Adrenal gland (tissue), 12 donors: ENCODE data around the gene TCF7L1. TPM values are rescaled to one million over a fixed set of nuclear protein-coding genes. Genes with fewer than 3 reads are reported as not detected.

Experiments used
- DNase-seq, 7 donors: peaks; one replicate each; pipeline ENCODE4 v3.0.0-alpha.2; 2019 to 2020
- H3K27ac ChIP-seq, 5 donors: fragments of 200-600 bp; sonication (generic) in 4 of 5; 1 replicate in 3 of 5; 2 replicates in 2 of 5; pipeline versions ENCODE4 v1.5.1 to v1.8.0; 2016 to 2020; ENCODE audit warnings: mild to moderate bottlenecking in 1 of 5
- H3K27me3 ChIP-seq: fragments of 200-600 bp; 2 replicates; pipeline ENCODE4 v1.8.0; 2021
- H3K36me3 ChIP-seq, 2 donors: fragments of 200-600 bp; replicated peaks in 1 of 2; 1 replicate in 1 of 2; 2 replicates in 1 of 2; pipeline versions ENCODE4 v1.5.1 to v1.8.0; 2018 to 2022
- H3K4me1 ChIP-seq, 2 donors: fragments of 200-600 bp; replicated peaks in 1 of 2; 1 replicate in 1 of 2; 2 replicates in 1 of 2; pipeline versions ENCODE4 v1.5.1 to v1.8.0; 2018 to 2021
- H3K4me3 ChIP-seq, 4 donors: fragments of 200-600 bp; sonication (generic) in 3 of 4; one replicate each; pipeline ENCODE4 v1.5.1; 2016 to 2018
- H3K9me3 ChIP-seq, 3 donors: fragments of 200-600 bp; sonication (generic) in 1 of 3; replicated peaks in 1 of 3; 1 replicate in 2 of 3; 2 replicates in 1 of 3; pipeline versions ENCODE4 v1.5.1 to v1.8.0; 2016 to 2021
- POLR2A ChIP-seq, 2 donors: fragments of 450-650 bp; IDR thresholded peaks; one replicate each; pipeline ENCODE4 v1.6.1; 2017; ENCODE audit warnings: antibody characterized with exemption in 2 of 2, mild to moderate bottlenecking in 2 of 2, moderate library complexity in 1 of 2
- WGBS, 4 donors: extraction: QIAGEN DNeasy Blood & Tissue Kit in 2 of 4; methylation state at CpG; one replicate each; pipeline versions ENCODE4 v1.1.5 to v1.1.7; 2013 to 2017; 5-methylcytosine and 5-hydroxymethylcytosine counted together
- intact Hi-C, 2 donors: fragments of 100-400 bp; cut with DNase I; formaldehyde crosslinking; loops; one replicate each; pipeline versions ENCODE4 v1.14.1 to v1.15.0; 2022 to 2023
- polyA plus RNA-seq, 3 donors: library from polyadenylated mRNA; stranded (reverse); fragments of 200-250 nt in 2 of 3; fragments of 350-450 nt in 1 of 3; fragmentation: Illumina TruSeq in 1 of 3; extraction: RNeasy Lipid Tissue Mini Kit (QIAGEN cat#74804) in 1 of 3; gene quantifications; one replicate each; pipeline ENCODE4 v1.2.3, GENCODE V29; 2013 to 2014
- total RNA-seq, 9 donors: library from RNA; depleted of rRNA in 4 of 9; stranded (reverse); fragments of >200 nt in 4 of 9; fragments of 120-200 nt in 1 of 9; fragmentation: NEBNext Ultra II Directional in 1 of 9; extraction: Animal tissue kit (Norgen Biotek cat#: 25700) in 1 of 9; gene quantifications; one replicate each; pipeline versions ENCODE4 v1.1.0 to v1.2.4, GENCODE V29; 2013 to 2023
- TF ChIP-seq, protein P1 (sequence below), 6 experiments: fragments of 450-650 bp in 4 of 6; fragments of 200-600 bp in 2 of 6; sonication (generic) in 1 of 6; IDR thresholded peaks; 1 replicate in 5 of 6; 2 replicates in 1 of 6; pipeline versions ENCODE4 v1.5.1 to v1.8.0; 2016 to 2021; ENCODE audit warnings: antibody characterized with exemption in 6 of 6, mild to moderate bottlenecking in 2 of 6, moderate library complexity in 1 of 6
- donor health status: healthy with polysubstance abuse.
- donor health status: Bipolar disorder and iron deficiency.
- donor health status: DM: yes; HTN: yes; CAD: no.
- donor health status: DM: no; HTN: no; CAD: no.
- donor health status: DM: no; HTN: no; CAD: no.
- donor health status: DM: yes; HTN: yes; CAD: no.

Gene TCF7L1
- total and polyA plus RNA-seq, 12 donors = 0.36 to 8.9 (median 3.2) TPM

DNA sequence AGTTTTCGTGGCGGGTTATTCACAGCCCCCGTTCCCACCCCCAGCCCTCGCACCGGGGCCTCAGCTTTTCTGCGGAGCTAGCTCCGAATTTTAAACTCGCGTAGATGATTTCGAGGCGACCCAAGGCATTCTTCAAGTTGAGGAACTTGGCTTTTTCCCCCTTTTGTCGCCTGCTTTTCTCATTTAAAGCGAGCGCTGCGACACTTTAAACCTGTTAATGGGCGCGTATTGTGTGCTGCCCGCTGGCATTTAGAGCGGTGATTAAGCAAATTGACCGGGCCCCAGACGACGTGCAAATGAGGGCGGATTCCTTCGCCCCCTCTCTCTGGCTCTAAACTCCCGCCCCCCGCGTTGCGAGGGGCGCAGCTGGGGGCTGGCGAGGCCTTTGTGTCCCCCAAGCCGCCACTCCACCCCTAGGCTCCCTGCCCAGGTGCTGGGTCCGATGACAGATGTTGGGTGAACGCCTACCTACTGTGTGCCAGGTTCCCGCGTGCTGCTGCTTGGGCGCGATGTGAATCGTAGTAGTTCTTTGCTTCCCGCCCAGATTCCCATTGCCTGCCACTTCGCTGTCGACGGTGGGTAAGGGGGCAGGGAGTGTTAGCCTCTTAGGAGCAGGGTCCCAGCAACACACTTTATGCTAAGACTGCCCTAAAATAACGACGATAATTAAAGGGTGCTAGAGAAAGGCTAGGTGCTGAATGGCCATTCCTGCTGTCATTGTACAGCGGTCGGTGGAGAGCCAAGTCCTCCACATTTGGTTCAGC is 1.9 kb downstream of the TCF7L1 start:
- H3K4me1 ChIP-seq = peaks cover 3 to 8% of the 10 kb centered on the region in 2 donors
- intact Hi-C loops = loop anchor here (5.0 kb wide), 2 partner anchors 147 to 152 kb away; no protein-coding TSS in a partner anchor

DNA sequence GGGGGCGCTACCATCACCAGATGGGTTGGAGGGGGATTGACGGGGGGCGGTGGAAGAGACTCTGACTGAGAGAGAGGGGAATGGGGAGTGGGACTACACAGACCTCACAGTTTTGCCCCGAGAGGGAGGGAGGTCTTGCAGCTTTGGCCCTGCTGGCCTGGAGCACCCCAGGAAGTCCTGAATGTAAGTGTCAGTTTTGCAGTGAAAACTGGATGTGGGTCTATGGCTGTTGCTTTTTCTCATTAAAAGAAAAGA is 2.4 kb downstream of the TCF7L1 start:
- Histone ChIP-seq H3K27me3 (no peaks in the 10 kb centered on the region), H3K27ac (no peak overlapping the region), H3K9me3 (no peaks in the 10 kb centered on the region), H3K4me3 (no peak overlapping the region), H3K36me3 (no peaks in the 10 kb centered on the region), H3K4me1 (peaks cover 3 to 8% of the 10 kb centered on the region in 2 donors)
- 71 to 97% (median 77%) methylated on average over 4 of the region's 4 CpGs for WGBS, 4 donors
- intact Hi-C loops = no loop called here
- TF ChIP-seq, protein P1, sequence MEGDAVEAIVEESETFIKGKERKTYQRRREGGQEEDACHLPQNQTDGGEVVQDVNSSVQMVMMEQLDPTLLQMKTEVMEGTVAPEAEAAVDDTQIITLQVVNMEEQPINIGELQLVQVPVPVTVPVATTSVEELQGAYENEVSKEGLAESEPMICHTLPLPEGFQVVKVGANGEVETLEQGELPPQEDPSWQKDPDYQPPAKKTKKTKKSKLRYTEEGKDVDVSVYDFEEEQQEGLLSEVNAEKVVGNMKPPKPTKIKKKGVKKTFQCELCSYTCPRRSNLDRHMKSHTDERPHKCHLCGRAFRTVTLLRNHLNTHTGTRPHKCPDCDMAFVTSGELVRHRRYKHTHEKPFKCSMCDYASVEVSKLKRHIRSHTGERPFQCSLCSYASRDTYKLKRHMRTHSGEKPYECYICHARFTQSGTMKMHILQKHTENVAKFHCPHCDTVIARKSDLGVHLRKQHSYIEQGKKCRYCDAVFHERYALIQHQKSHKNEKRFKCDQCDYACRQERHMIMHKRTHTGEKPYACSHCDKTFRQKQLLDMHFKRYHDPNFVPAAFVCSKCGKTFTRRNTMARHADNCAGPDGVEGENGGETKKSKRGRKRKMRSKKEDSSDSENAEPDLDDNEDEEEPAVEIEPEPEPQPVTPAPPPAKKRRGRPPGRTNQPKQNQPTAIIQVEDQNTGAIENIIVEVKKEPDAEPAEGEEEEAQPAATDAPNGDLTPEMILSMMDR (IDR thresholded peaks at IDR 0.05) = no peak
- no peak for TF ChIP-seq POLR2A (IDR thresholded peaks at IDR 0.05)
- DNase-seq = no peak

More for the DNA sequence above, 1.9 kb downstream of the TCF7L1 start:
- no peak overlapping the region for H3K27ac ChIP-seq
- no peak for DNase-seq
- H3K27me3 ChIP-seq = no peaks in the 10 kb centered on the region
- TF ChIP-seq POLR2A (IDR thresholded peaks at IDR 0.05) = no peak
- TF ChIP-seq, protein P1 (IDR thresholded peaks at IDR 0.05) = no peak
- peak overlapping the region in 2 of 4 donors; percentile 40 to 78 for H3K4me3 ChIP-seq
- H3K36me3 ChIP-seq = no peaks in the 10 kb centered on the region
- no peaks in the 10 kb centered on the region for H3K9me3 ChIP-seq
- WGBS, 4 donors = 44 to 52% (median 47%) methylated on average over 23 to 46 of the region's 46 CpGs

DNA sequence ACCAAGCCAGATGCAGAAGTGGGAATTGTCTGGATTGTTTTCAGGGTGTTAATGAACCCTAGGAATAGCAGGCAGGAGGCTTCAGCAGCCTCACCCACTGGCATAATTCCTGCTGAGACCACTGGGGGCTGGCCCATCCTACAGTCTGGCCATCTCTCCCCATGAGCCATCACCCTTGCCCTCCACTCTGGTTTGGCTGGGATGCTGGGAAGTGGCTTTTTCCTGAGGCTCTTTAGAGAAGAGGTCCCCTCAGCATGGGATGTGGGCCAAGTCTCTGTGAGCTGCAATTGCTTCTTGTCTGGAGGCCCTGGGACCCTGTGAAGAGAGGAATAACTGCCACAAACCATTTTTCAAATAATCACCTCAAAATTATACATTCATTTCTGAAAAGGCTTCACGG is 4.0 kb downstream of the TCF7L1 start:
- Histone ChIP-seq H3K4me3 (no peak overlapping the region), H3K9me3 (no peaks in the 10 kb centered on the region), H3K27ac (no peak overlapping the region), H3K27me3 (no peaks in the 10 kb centered on the region), H3K4me1 (peaks cover 3 to 8% of the 10 kb centered on the region in 2 donors), H3K36me3 (no peaks in the 10 kb centered on the region)
- intact Hi-C loops = no loop called here
- 76 to 93% (median 83%) methylated on average over 1 of the region's 1 CpG for WGBS, 4 donors
- DNase-seq = no peak
- TF ChIP-seq, protein P1 (IDR thresholded peaks at IDR 0.05) = no peak
- TF ChIP-seq POLR2A (IDR thresholded peaks at IDR 0.05) = no peak

DNA sequence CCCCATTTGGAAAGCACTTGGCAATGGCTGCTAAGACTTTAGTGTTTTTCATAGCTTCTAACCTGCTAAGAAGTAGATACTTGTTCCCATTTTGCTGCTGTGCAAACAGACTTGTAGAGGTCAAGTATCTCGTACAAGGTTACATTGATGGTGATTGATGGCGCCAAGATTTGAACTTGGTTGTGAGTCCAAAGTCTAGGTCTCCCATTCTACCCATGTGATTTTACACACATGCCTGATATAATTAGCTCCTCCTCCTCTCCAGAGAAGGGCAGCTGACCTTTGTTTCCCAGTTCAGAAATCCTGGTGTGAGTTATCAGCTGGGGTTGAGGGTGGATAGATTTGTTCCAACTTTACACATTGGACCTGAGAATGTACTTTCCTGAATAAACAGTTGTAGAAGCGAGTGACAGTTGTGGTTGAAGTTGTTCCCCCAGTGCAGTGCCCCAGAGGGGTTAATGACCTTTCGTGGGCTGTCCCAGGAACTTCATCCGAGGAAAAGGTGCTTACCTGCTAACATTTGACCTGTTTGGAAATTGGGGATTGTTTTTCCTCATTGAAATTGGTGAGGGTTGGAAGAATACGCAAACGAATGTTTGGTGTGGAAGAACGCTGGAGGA is 10.4 kb downstream of the TCF7L1 start:
- TF ChIP-seq, protein P1 (IDR thresholded peaks at IDR 0.05) = no peak
- TF ChIP-seq POLR2A (IDR thresholded peaks at IDR 0.05) = no peak
- Histone ChIP-seq H3K4me1 (no peaks in the 10 kb centered on the region), H3K27ac (no peak overlapping the region), H3K27me3 (no peaks in the 10 kb centered on the region), H3K36me3 (no peaks in the 10 kb centered on the region), H3K4me3 (no peak overlapping the region), H3K9me3 (no peaks in the 10 kb centered on the region)
- no peak for DNase-seq
- 78 to 83% (median 81%) methylated on average over 8 of the region's 8 CpGs for WGBS, 4 donors
- intact Hi-C loops = no loop called here
